GM19397 (cell line): ENCODE measurements around the gene RYR3.

Experiments used
- ATAC-seq: cut with Tn5 transposase; IDR thresholded peaks from one replicate; pipeline ENCODE4 v1.9.1; 2021; ENCODE audit warnings: mild to moderate bottlenecking, moderate library complexity; ENCODE audit not compliant: unreplicated experiment

Gene RYR3

DNA sequence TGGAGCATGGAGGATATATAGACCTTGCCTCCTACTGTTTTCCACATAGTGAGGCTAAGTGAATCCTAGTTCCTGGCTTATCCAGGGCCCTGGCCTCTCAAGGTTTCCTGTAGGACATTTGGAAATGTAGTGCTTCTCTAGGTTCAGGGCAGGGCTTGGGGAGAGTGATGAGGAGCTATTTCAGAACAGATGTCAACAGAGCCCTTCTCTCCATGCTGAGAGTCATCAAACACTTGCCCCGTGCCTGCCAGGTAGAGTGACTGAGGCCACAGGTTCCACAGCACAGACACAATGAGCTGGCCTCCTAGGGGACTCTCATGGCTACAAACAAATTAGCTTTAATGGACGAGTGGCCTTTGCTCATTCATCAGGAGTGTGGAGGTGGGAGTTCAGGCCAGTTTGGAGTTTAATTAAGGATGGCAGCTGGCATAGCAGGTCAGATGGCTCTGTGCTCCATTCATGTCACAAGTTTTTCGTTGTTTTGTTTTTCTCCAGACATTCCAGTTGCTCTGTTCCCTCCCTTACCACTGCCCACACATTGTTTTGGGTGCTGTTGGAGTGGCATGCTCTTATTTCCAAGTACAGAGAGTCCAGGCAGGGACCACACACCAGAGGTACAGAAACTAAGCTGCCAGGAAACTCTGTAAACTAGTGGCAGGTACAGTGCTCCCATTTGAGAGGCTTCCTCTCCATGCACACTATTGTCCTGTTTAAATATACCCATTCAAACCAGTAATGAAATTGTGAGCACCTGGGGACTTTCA is 189.8 kb downstream of the RYR3 start:
- ATAC-seq, result no peak

DNA sequence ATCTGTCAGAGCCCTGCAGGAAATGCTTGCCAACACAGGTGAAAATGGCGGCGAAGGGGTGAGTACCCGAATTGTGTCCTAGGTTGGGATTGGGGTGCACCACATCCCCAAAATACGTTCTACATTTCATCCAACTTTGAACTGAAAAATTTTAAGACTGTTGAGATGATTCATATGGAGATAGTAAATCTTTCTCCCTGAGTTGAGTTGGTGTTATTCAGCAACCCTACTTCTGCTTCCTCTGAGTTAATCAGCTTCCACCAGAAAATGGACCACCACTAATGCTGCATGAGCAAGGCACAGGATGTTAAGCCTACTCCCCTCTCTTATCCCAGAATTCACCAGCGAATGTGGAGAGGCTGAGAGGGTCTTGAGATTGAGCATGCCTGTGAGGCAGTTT is 192.9 kb downstream of the RYR3 start:
- ATAC-seq, result no peak

DNA sequence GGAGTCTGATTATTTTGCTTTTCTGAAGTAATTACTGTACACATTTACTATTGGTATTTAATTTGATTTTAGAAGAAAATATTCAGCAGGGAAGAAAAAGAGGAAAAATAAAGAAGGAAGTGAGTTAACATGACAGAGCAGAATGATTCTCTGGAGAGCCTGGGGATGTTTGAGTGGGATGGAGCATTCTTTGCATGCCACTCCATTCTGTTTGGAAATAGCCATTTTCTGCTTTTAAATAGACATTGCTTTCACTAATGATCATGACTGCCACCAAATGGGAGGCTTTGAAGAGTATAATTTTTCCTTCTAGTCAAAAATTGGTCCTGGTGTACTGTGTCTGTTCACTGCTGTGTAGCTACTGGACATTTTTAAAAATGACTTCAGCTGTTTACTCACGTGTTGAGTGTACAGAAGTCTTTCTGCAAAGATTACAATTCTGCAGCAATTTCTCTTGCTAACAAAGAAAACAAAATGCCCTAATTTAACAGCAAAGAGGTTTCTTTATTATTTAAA is 196.1 kb downstream of the RYR3 start:
- ATAC-seq, result no peak

DNA sequence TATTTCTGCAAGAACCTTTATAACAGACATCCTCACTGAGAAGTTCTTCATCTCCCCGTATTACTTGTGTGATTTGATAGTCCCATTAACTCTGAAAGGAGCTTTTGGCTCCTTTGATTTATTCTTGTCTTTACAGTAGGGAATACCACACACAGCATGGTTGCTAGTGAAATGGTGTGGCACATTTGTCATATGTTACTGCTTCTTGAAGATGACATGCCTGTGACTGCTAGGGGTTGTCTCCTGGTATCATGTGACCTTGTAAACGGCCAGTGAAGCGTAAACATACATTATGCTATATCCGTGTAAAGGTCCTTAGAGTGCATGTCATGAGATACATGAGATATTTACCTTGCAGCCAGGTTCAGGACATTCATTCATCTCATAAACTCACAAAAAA is 197.9 kb downstream of the RYR3 start:
- no peak for ATAC-seq

DNA sequence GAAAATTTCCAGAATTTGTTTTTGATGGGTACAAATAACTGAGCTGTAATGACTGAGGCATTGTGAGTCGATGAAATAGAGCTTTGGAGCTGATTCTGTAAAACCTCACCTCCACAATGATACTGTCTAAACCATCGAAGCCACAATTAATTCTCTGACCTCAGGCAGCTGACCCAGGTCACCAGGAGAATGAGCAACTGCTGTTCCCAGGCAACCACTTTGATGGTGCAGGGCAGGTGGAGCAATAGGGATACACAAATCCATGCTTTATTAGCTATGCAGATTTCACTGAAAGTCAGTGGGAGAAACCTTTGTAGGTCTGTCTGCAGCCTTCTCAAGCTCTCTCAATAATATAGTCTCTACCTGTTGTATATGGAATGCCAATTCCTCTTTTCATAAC is 204.4 kb downstream of the RYR3 start:
- ATAC-seq, result no peak

DNA sequence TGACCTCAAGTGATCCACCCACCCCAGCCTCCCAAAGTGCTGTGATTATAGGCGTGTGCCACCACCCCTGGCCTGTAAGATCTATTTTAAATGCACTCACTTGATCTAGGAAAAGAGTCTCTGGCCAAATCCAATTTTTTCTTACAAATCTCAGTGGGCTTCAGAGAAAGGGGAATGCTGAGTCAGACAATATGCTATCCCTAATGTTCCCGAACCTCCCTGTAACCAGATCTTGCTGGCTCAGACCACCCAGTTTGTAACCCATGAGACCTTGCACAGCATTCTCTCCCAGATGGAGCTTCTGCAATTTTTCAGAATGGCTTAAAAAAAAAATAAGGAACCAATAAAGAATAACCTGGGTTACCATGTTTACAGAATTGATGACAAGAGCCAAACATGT is 205.8 kb downstream of the RYR3 start:
- ATAC-seq, result no peak

DNA sequence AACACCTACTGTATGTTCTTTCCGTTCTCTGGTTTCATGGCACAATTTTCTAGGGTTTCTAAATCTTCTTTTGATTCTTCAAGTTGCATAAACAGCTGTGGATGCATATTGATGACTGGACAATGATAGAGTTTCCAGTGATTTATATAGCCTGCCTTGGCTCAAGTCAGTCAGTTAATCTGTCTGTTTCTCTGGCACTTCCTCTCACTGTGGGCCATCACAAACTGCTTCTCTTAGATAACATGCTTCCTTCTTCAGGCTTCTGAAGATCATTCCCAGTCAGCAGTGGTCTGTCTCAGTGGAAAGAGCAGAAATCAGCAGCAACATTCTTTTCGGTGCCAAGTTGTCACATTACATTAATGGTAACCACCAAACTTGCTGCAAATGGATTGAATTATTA is 207.2 kb downstream of the RYR3 start:
- no peak for ATAC-seq

DNA sequence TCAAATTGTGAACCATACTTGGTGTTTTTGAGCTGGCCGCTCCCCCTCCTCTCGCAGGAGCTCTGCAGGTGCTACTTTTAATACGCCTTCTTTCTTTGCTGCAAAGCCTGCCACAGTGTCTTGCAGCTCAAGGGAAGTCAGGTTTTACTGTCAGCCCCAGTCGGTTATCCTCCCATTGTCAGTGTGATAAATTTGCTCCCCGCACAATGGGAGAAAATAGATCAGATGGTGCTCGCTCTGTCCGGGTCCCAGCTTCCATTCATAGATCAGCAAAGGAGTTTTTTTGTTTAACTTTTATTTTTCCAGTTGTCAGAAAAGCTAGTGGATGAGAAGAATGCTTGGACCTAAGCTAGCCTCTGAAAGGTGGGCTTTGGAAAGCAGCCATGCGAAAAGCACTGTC is 207.7 kb downstream of the RYR3 start:
- ATAC-seq, result no peak

DNA sequence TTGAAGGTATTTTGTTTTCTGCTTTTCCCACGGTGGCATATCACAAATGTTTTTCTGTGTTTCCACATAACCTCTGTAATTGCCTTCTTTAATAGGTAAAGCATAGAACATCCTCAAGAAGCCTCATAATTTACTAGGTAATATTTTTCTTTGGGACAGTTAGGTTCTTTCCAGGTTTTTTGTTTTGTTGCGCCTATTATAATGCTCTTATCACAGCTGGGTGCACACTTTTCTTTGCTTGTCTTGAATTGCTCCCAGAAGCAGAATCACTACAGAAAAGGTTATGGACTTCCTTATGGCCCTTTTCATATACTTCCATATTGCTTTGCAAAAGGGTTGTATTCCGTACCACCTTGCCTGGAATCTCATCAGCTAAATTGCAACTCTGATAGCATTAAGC is 213.5 kb downstream of the RYR3 start:
- no peak for ATAC-seq

DNA sequence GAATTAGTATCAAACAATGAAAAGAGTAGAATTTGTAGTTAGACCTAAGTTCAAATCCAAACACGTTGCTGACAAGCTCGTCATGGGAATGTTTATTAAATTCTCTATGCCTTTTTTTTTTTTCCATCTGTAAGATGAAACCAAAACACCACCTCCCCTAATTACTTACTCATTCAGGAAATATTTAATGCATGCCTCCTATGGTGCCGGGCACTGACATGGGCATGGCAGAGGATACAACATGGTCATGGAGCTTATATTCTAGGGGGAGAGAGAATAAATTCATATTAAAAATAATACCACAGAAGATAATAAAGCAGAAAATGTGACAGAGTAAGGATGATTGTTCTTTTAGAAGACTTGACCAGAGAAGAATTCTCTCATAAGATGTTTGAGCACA is 215.8 kb downstream of the RYR3 start:
- no peak for ATAC-seq

DNA sequence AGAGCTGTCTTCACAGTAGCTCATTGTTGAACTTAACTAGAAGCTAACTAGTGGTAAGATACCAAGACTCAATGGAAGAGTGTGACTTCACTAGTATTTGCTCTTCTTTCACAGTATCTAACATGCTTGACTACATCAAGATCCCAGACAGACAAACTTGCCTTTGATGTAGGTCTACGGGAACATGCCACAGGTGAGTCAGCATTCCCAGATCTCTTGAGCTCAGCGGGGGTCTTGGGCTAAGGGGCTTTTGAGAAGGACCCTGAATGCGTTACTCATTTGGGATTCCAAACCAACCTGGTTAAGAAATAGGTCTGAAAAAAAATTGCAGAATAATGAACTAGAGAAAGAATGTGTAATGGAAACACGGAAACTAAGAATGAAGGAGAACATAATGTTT is 222.4 kb downstream of the RYR3 start:
- ATAC-seq, result no peak

DNA sequence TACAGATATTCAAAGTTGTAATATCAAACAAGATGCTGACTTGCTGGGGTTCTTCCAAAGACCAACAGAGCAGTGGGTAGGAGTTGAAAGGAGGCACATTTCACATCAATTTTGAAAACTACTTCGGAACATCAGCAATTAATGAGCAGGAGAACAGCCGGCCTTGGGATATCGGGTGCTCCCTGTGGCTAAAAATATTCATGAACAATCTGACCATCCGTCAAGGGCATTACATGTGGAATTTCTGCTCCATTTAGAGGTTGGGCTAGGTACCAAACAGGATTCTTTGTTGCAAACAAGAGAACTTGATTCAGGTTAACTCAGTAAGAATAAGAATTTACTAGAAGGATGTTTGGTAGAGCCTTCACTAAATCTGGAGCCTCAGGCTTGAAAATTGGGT is 223.9 kb downstream of the RYR3 start:
- ATAC-seq, result no peak

DNA sequence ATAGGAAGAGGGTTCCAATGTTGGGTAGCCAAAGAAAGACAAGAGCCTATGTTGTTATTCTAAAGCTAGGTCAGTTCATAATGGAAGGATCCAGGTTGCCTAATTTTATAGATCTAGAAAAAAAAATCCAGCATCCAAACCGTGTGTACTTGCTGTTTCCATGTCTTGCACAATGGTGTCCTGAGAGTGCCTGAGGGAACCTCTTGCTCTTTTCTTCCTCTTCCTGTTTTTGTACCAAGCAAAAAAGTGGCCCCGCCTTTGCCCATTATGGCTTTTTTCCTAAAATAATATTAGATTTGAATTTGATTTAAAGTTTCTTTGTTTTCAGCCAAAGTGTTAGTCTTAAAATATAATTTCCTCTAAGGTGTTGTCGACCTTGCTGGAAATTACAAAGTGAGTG is 224.4 kb downstream of the RYR3 start:
- ATAC-seq, result no peak

DNA sequence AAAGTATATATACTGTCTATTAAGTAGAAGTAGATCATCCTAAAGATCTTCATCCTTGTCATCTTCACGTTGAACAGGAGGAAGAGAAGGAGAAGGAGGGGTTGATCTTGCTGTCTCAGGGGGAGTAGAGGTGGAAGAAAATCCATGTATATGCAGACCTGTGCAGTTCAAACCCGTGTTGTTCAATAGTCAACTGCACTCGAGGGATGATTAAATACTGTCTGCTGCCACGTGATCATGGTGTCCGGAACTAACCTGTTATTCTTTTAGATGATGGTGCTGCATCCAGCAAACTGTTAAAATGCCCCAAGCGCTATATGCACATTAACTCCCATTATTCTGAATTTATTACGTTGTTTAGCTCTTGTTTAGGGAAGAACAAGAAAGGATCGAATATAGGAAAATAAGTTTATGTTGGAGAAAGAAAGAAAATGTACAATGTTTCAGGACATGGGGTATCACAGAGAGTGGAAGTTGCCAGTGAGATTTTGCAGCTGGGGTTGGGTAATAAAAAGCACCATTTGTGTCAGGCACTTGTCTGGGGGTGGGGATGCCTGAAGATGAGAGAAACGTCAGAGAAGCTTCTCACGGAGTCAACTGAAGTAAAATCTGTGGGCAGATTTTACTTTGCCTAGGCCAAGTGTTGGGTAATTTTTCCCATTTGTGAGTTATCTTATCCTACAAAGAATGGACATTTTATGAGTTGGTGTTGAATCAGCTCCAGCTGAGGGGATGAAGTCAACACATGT is 229.2 kb downstream of the RYR3 start:
- ATAC-seq, result no peak

DNA sequence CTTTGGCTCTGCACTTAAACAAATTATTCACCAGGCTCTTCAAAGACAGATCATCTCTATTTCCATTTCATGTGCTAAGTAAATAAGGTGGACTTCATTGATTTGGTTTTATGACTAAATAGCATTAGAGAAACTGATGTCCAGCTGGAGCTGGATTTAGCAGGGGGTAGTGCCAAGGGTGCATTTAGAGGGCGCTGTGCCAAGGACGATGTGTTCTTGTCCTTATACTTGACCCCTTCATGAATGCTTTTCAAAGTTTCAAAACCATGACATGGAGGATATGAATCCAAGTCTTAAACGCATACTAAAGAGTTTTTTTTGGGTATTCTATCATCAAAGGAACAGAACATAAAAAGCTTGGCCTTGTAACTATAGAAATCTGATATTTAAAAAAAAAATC is 233.2 kb downstream of the RYR3 start:
- ATAC-seq, result no peak

DNA sequence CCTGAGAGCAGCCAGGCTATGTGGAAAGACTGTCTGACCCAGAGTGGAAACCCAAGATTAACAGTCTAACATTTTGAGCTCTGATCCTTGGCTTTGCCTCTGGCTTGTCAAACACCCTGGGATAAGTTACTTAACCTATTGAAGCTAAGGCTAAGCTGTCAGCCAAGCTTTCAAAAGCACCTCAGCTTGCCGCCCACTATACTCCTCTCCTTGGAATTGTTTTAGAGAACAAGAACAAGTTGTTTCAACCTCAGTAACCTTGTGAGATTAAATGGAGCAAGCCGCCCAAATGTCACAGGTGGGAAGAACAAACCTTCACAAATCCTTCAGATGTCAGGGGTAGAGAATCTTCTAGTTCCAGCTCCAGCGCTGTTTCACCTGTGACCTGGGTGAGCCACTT is 235.1 kb downstream of the RYR3 start:
- ATAC-seq, result no peak

DNA sequence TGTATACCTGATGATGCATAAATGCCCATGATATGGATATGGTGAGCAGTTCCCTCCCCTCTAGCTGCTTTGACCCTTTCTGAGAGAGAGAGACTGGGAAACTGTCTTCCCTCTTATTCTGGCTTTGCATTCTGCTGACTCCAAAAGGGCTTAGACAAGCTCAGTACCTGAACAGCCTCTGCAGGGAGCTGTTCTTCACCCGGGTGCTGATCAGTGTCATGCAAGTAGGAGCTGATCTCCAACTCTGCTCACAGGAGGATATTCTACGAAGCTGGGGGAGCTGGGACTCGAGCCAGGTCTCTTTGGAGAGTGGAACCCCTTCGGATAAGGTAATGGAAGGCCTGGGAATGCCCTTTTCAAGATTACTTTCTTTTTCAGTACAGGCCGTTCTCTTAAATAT is 237.1 kb downstream of the RYR3 start:
- ATAC-seq, result no peak

DNA sequence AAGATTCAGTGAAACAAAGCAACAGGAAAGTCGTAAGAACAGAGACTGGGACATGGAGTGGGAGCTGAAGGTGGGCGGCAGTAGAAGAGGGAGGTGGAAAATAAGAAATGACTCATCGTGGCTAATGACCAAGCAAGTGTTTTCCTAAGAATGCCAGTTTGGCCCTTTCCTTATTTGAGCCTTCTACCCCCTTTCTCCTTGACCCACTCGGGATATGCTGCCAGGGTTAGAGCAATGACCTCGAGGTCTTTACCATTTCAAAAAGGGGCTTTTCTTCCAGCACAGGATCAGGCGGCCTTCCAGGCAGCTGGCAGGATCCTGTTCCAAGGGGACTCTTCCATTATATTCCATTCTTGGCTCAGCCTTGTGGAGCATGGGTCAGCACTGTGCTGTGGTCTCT is 241.1 kb downstream of the RYR3 start:
- no peak for ATAC-seq

DNA sequence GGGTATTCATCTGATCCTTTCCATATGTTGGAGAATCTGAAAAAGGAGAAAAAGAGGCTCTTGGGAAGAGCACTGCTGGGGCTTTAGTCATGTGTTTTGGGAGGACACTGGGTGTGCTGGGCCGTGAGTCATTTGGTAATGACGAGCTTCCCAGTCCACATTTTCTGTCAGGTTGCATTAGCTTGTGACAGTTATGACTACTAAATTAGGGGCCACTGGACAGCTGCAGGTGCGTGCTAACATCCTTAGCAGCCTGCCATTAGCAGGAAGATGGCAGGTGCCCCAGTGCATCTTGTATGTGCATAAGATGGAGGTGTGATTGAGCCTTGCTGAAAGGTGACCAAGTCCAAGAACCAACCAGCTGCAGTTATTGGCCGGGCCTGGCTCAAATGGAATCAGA is 242.4 kb downstream of the RYR3 start:
- ATAC-seq, result no peak

DNA sequence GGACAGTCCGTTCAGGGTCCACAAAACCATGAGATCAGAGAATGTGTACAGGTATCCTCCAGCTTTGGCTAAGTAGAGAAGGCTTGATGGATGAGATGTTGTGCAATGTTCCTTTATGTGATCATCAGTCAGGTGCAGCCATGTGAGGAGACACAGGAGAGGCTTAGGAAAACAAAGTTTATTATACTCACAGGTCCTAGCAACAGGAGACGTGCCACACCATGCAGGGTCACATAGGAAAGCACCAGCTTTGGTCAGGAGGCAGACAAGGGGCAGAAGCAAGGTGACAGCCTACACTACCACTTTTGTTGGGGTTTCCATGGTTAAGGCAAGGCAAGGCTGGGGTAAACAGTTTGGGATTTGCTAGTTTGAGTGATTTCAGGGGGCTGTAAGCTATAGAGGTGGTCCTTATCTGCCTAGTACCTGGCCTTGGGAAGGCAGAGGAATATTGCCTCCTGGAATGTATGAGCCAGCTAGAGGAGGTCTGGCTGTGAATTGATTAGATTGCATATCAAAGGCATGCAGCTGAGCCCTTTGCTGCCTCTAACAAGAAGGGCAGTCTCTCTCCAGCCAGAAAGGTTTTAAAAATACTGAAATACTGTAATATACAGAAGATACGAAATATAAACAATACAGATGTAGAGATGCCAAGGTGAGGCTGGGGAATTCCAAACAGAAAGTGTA is 248.6 kb downstream of the RYR3 start:
- ATAC-seq, result no peak

DNA sequence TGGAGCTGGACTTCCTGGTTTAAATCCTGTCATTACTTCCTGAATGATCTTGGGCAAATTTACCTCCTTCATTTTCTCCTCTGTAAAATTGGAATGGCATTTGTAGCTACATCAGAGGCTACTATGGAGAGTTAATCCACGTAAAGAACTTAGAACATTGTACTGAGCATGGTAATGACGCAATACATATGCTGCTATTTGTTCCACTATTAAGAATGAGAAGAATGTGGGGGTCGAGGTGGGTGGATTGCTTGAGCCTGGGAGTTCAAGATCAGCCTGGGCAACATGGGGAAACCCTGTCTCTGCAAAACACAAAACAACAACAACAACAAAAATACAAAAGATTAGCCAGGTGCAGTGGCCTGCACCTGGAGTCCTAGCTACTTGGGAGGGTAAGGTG is 250.6 kb downstream of the RYR3 start:
- no peak for ATAC-seq

DNA sequence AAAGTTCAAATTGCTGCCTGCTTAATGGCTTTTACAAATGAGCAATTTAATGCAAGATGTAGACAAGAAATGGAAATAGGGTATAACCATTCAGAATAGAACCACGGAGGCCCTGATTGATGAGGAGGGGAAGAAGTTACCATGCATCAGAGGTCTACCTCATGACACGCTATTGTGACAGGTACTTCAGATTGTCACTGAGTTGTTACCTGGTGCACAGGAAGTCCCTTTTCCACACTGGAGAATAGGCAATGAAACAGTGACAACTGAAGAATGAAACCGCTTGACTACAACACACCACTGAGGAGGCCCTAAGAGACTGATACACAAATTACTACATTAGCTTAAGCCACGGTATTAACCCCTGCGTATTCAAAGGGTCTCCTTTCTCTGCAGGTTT is 251.2 kb downstream of the RYR3 start:
- ATAC-seq, result no peak
